ENCODE measurements around the gene MORF4L1.

GRCh38 chr15:78881681-78882080, 9.0 kb downstream of the MORF4L1 start:
- TF ChIP-seq POLR2A (IDR thresholded peaks at IDR 0.05), result no peak
- no peak for TF ChIP-seq CTCF (IDR thresholded peaks at IDR 0.05)

Measured in heart left ventricle (tissue), 13 donors.